COLO668 (cell line): ENCODE results near the gene UBE2J2.

Experiments used
- DNase-seq: peaks from one replicate; lab custom pipeline; 2025; ENCODE audit not compliant: unreplicated experiment; lab: John Stamatoyannopoulos, UW

Gene UBE2J2

GRCh38 chr1:1242461-1243265 is 31.0 kb downstream of the UBE2J2 start:
- no peak for DNase-seq

DNA sequence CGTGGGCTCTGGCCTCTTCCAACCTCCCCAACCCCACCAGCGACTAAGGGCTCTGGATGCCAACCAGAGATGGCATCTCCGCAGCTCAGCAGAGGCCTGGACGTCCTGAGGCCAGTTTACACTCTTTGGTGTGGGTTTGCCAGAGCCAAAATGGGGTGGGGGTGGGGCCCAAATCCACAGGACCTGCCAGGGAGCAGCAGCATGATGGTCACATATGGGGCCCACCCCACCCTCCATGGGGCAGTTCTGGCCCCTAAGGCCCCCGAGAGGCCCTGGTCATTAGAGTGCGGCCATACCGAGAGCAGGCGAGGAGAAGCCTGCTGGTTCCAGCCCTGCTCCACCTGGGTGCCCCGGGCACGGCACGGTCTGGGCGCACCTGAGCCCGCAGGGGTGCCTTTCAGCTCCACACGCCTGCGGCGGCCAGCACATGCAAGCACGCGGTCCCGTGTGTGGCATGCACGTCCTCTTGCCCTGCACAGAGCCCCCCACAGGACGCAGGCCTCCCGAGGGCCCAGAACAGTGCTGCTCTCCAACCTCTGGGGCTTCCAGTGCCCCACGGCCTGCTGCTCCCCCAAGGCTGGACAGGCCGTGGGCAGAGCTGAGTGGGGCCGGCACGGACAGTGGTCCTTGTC is 31.9 kb downstream of the UBE2J2 start:
- no peak for DNase-seq

- no peak for DNase-seq
Observed at GRCh38 chr1:1240822-1241587, 32.6 kb downstream of the UBE2J2 start.

GRCh38 chr1:1240348-1240732 is 33.3 kb downstream of the UBE2J2 start:
- no peak for DNase-seq

GRCh38 chr1:1239614-1240347 is 33.9 kb downstream of the UBE2J2 start:
- DNase-seq: no peak

GRCh38 chr1:1239227-1239613 is 34.4 kb downstream of the UBE2J2 start:
- DNase-seq: no peak

- DNase-seq: no peak
Observed at GRCh38 chr1:1238702-1239178, 34.9 kb downstream of the UBE2J2 start.

- DNase-seq: peak; percentile 67
Observed at GRCh38 chr1:1237874-1238701, 35.6 kb downstream of the UBE2J2 start.

GRCh38 chr1:1236945-1237873 is 36.4 kb downstream of the UBE2J2 start:
- no peak for DNase-seq

DNA sequence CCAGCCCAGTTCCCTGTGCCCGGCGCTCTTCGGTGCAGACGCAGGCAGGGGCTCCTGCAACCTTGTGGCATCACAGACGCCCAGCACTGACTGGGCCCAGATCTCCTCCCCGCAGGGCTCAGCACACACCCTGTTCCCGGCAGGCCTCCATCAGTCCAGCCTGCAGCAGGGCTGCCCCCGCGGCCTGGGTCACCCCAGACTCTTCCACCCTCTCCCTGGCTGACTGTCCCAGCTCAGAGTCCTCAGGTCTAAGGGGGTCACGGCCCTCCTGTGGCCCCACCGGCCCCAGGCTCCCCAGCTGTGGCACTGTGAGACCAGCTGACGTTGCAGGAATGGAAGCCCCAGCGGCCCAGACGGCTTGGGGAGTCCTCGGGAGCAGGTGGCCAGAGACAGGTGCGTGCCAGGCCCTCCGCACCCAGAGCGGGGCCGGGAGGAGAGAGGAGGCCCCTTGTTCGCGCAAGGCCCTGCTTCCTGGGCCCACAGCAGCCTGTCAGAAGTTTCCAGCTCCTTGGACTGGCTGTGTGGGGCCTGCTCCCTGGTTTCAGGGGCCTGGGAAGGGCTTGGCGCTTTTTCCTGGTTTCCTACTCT is 37.4 kb downstream of the UBE2J2 start:
- DNase-seq: peak; percentile 89

DNA sequence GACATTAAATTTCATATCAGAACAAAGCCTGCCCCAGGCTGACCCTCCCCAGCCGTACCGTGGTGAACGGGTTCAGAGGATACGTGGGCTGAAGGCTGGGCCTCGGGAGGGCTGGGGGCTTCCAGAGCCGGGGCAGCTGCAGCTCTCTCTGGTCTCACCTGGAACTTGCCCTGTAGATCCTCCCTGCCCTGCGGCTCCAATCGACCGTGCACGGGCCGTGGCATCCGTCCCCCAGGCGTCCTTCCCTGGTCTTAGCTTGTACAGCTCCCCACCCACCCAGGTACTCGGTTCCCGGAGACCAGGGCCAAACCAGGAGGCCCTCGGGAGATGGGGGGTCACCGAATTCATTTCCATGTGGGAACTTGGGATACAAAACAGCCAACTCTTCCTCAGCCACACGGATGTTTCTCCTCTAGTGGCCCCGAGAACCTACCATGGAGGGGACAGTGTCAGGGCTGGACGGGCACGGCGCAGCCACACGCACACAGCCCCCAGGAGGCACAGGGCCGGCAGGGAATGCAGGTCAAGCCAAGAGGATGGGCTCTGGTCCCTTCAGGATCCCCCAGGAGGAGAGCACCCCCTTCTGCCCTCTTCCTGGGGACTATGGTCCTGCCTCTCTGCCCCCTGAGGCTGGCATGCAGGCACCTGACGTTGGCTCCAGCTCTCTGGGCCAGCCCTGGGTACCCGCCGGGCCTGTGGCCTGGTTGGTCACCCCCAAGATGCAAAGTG is 38.5 kb downstream of the UBE2J2 start:
- no peak for DNase-seq

DNA sequence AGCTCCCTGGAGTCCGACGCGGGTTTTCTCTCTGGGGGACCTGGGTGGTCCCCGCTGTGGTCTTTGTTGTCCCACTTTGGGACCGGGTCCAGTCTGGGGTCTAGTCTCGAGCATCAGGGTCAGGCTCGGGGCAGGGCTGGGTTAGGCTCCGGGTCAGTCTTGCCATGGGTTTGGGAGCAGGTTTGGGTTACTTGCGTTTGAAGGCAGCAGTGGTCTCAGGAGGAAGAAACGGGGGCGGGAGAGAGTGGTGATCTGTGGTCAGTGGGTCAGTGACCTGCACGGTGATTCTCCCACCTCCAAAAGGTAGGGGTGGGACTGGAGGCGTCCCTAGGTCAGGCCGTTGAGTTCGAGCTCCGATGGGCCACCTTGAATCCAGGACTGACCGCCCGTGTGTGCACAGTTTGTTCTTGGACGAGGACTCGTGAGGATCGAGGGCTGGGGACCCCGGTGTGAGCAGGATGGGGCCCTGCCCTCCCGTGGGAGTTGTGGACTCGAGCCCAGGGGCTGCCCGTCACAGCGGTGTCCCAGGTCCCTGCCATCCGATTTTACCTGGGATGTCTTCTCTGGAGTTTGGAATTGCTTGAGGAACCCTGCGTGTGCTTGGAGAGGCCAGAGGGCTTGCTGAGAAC is 39.4 kb downstream of the UBE2J2 start:
- no peak for DNase-seq

GRCh38 chr1:1233567-1233892 is 40.1 kb downstream of the UBE2J2 start:
- no peak for DNase-seq

DNA sequence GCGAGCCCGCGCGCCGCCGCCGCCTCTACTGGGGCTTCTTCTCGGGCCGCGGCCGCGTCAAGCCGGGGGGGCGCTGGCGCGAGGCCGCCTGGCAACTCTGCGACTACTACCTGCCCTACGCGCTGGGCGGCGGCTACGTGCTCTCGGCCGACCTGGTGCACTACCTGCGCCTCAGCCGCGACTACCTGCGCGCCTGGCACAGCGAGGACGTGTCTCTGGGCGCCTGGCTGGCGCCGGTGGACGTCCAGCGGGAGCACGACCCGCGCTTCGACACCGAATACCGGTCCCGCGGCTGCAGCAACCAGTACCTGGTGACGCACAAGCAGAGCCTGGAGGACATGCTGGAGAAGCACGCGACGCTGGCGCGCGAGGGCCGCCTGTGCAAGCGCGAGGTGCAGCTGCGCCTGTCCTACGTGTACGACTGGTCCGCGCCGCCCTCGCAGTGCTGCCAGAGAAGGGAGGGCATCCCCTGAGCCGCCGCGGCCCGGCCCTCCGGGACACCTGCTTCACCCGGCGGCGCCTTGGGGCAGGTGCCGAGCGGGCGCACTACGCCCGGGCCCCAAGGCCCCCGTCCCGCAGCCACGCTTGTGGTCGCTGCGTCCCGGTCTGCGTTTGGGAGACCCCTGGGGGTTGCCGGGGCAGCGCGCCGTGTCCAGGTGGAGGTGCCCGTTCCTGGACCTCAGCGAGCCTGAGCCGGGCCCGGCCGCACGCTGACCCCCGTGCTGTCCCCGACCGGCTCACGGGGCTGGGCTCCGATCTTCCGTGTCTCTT is 40.7 kb downstream of the UBE2J2 start:
- DNase-seq: peak; percentile 72

GRCh38 chr1:1232208-1232795 is 41.4 kb downstream of the UBE2J2 start, which contains the start of gene B3GALT6:
Gene B3GALT6, plus strand, starts transcription at chr1:1232237. Its CDS starts 42 bp downstream, at chr1:1232279.
- peak; percentile 92 for DNase-seq

- DNase-seq: peak; percentile 100
Observed at GRCh38 chr1:1231400-1232207, 42.0 kb downstream of the UBE2J2 start, which contains the start of gene SDF4. Gene SDF4, minus strand, starts transcription at chr1:1232001. Its CDS starts 3,229 bp downstream, at chr1:1228772.
